Embryonic facial prominence (tissue), 1 donor: ENCODE measurements around the gene TRAPPC2L.

Experiments used
- DNase-seq: peaks from one replicate; pipeline ENCODE4 v3.0.0-alpha.2; 2016; ENCODE audit errors: extremely low spot score

TRAPPC2L gene

GRCh38 chr16:88909431-88910210 is 52.7 kb downstream of the TRAPPC2L start:
- no peak for DNase-seq

GRCh38 chr16:88910284-88911135 is 53.6 kb downstream of the TRAPPC2L start:
- no peak for DNase-seq

- DNase-seq, result no peak
Measured at GRCh38 chr16:88911136-88911945, 54.4 kb downstream of the TRAPPC2L start.

GRCh38 chr16:88911946-88912310 is 55.0 kb downstream of the TRAPPC2L start:
- DNase-seq, result no peak
